GOT3 (cell line): ENCODE results near the gene KCNH5.
"Not testable (repeated sequence)": the region's sequence is repeated elsewhere in the genome, so short reads cannot be mapped to it uniquely, and the experiment has no call there.

Source experiments
- DNase-seq: peaks from one replicate; lab custom pipeline; 2025; ENCODE audit warnings: mixed read lengths; lab: John Stamatoyannopoulos, UW

KCNH5 gene

GRCh38 chr14:62882967-62883366, 162.3 kb downstream of the KCNH5 start:
- no peak for DNase-seq

GRCh38 chr14:62866376-62866775, 178.9 kb downstream of the KCNH5 start:
- no peak for DNase-seq

GRCh38 chr14:62864588-62864987, 180.7 kb downstream of the KCNH5 start:
- DNase-seq: no peak

GRCh38 chr14:62858011-62858410, 187.2 kb downstream of the KCNH5 start:
- DNase-seq: not testable (repeated sequence)

GRCh38 chr14:62854951-62855350, 190.3 kb downstream of the KCNH5 start:
- DNase-seq: no peak

GRCh38 chr14:62847168-62847567, 198.1 kb downstream of the KCNH5 start:
- DNase-seq: no peak

GRCh38 chr14:62844546-62844945, 200.7 kb downstream of the KCNH5 start:
- DNase-seq: no peak

- DNase-seq: no peak
These were observed 221.2 kb downstream of the KCNH5 start for GRCh38 chr14:62824086-62824485.

GRCh38 chr14:62819931-62820330, 225.3 kb downstream of the KCNH5 start:
- DNase-seq: no peak

GRCh38 chr14:62807636-62808035, 237.6 kb downstream of the KCNH5 start:
- no peak for DNase-seq

GRCh38 chr14:62800577-62800976, 244.7 kb downstream of the KCNH5 start:
- no peak for DNase-seq

GRCh38 chr14:62796431-62796830, 248.8 kb downstream of the KCNH5 start:
- DNase-seq: no peak

- no peak for DNase-seq
These were observed 252.7 kb downstream of the KCNH5 start for GRCh38 chr14:62792578-62792977.

GRCh38 chr14:62781328-62781727, 263.9 kb downstream of the KCNH5 start:
- DNase-seq: not testable (repeated sequence)

- no peak for DNase-seq
These were observed 266.4 kb downstream of the KCNH5 start for GRCh38 chr14:62778852-62779251.

- no peak for DNase-seq
These were observed 266.9 kb downstream of the KCNH5 start for GRCh38 chr14:62778310-62778709.

GRCh38 chr14:62777510-62777909, 267.7 kb downstream of the KCNH5 start:
- DNase-seq: no peak

- no peak for DNase-seq
These were observed 269.0 kb downstream of the KCNH5 start for GRCh38 chr14:62776300-62776699.

- no peak for DNase-seq
These were observed 276.5 kb downstream of the KCNH5 start for GRCh38 chr14:62768753-62769152.

GRCh38 chr14:62763951-62764350, 281.3 kb downstream of the KCNH5 start:
- DNase-seq: no peak

- DNase-seq: no peak
These were observed 285.5 kb downstream of the KCNH5 start for GRCh38 chr14:62759796-62760195.

GRCh38 chr14:62746881-62747280, 298.4 kb downstream of the KCNH5 start:
- not testable (repeated sequence) for DNase-seq

- DNase-seq: no peak
These were observed 299.8 kb downstream of the KCNH5 start for GRCh38 chr14:62745496-62745895.

- DNase-seq: no peak
These were observed 301.7 kb downstream of the KCNH5 start for GRCh38 chr14:62743560-62743959.

GRCh38 chr14:62743118-62743517, 302.1 kb downstream of the KCNH5 start:
- no peak for DNase-seq
